Left lung (tissue), 10 donors: ENCODE measurements around the gene FNTB. TPM values are rescaled to one million over a fixed set of nuclear protein-coding genes. Genes with fewer than 3 reads are reported as not detected.
A peak's percentile ranks its signal among the peaks of the same experiment; 100 is the strongest.

Source experiments
- ATAC-seq: fragments of 200-7000 bp; cut with Tn5 transposase; one replicate; pipeline ENCODE4 v1.9.1; 2020; ENCODE audit warnings: moderate library complexity
- DNase-seq, 4 donors: peaks; one replicate each; pipeline ENCODE4 v3.0.0-alpha.2; 2013 to 2020
- H3K27ac ChIP-seq, 2 donors: fragments of 200-600 bp; sonication (generic) in 1 of 2; one replicate each; pipeline versions ENCODE4 v1.5.0 to v1.8.0; 2020 to 2021
- H3K27me3 ChIP-seq, 2 donors: fragments of 200-600 bp; sonication (generic) in 1 of 2; one replicate each; pipeline versions ENCODE4 v1.5.0 to v1.8.0; 2020 to 2021
- H3K36me3 ChIP-seq, 2 donors: fragments of 200-600 bp; sonication (generic) in 1 of 2; one replicate each; pipeline versions ENCODE4 v1.5.0 to v1.8.0; 2020 to 2021
- H3K4me1 ChIP-seq, 2 donors: fragments of 200-600 bp; one replicate each; pipeline ENCODE4 v1.8.0; 2021
- H3K4me3 ChIP-seq, 2 donors: fragments of 200-600 bp; sonication (generic) in 1 of 2; one replicate each; pipeline versions ENCODE4 v1.5.0 to v1.8.0; 2020 to 2021; ENCODE audit warnings: mild to moderate bottlenecking in 1 of 2
- H3K9me3 ChIP-seq, 2 donors: fragments of 200-600 bp; sonication (generic) in 1 of 2; one replicate each; pipeline versions ENCODE4 v1.5.0 to v1.8.0; 2020 to 2021
- CTCF ChIP-seq, 2 donors: fragments of 200-600 bp; sonication (generic) in 1 of 2; IDR thresholded peaks; one replicate each; pipeline versions ENCODE4 v1.5.0 to v1.8.0; 2021; ENCODE audit warnings: antibody characterized with exemption in 2 of 2
- intact Hi-C, 2 donors: fragments of 100-400 bp; cut with DNase I; formaldehyde crosslinking; loops; one replicate each; pipeline versions ENCODE4 v1.11.2 to v1.14.2; 2022
- polyA plus RNA-seq, 6 donors: library from polyadenylated mRNA; unstranded; fragments of 120-200 nt; gene quantifications; one replicate each; pipeline ENCODE4 v1.2.1, GENCODE V29; 2013; ENCODE audit not compliant: insufficient read length in 6 of 6
- total RNA-seq, 2 donors: library from RNA; stranded (reverse); fragmentation: NEBNext Ultra II Directional; extraction: Animal tissue kit (Norgen Biotek cat#: 25700); gene quantifications; one replicate each; pipeline ENCODE4 v1.2.1, GENCODE V29; 2021
- donor health status: DM: no; HTN: yes; CAD: no.
- donor health status: DM: no; HTN: no; CAD: no.

Gene FNTB
- total and polyA plus RNA-seq, 8 donors: 16.6 to 32.7 (median 29.4) TPM

GRCh38 chr14:64970776-64971477 lies 15.8 kb upstream of the FNTB start:
- Histone ChIP-seq H3K27me3 (peaks cover 0 to 23% of the 10 kb centered on the region in 2 donors), H3K36me3 (no peaks in the 10 kb centered on the region), H3K27ac (no peak overlapping the region), H3K4me1 (peaks cover 0 to 21% of the 10 kb centered on the region in 2 donors), H3K4me3 (peak overlapping the region; percentile 47 to 61), H3K9me3 (no peaks in the 10 kb centered on the region)
- intact Hi-C loops: no loop called here
- ATAC-seq (peak; percentile 18), DNase-seq (no peak)
- no peak for TF ChIP-seq CTCF (IDR thresholded peaks at IDR 0.05)

GRCh38 chr14:64971491-64971942 lies 15.2 kb upstream of the FNTB start:
- H3K9me3 ChIP-seq: no peaks in the 10 kb centered on the region
- H3K4me3 ChIP-seq: peak overlapping the region; percentile 47 to 61
- TF ChIP-seq CTCF (IDR thresholded peaks at IDR 0.05): no peak
- no peak for ATAC-seq
- H3K4me1 ChIP-seq: peaks cover 0 to 21% of the 10 kb centered on the region in 2 donors
- peak in 1 of 4 donors; percentile 10 for DNase-seq
- no peak overlapping the region for H3K27ac ChIP-seq
- no peaks in the 10 kb centered on the region for H3K36me3 ChIP-seq
- intact Hi-C loops: no loop called here
- peaks cover 0 to 23% of the 10 kb centered on the region in 2 donors for H3K27me3 ChIP-seq

- H3K4me1 ChIP-seq: peaks cover 0 to 21% of the 10 kb centered on the region in 2 donors
- TF ChIP-seq CTCF (IDR thresholded peaks at IDR 0.05): no peak
- no peaks in the 10 kb centered on the region for H3K9me3 ChIP-seq
- H3K4me3 ChIP-seq: peak within 1 kb of the TSS; percentile 47 to 61
- H3K36me3 ChIP-seq: no peaks in the 10 kb centered on the region
- no peak within 1 kb of the TSS for H3K27ac ChIP-seq
- ATAC-seq: peak; percentile 78
- H3K27me3 ChIP-seq: peaks cover 0 to 23% of the 10 kb centered on the region in 2 donors
- DNase-seq: peak in 3 of 4 donors; percentile 39 to 87 (median 51)
- intact Hi-C loops: no loop called here
Measured at GRCh38 chr14:64971943-64972791, 14.5 kb upstream of the FNTB start, which contains the start of gene RAB15. RAB15 (minus strand) TSS chr14:64972336; CDS start chr14:64972076, 260 bp downstream.

- no peak for DNase-seq
- Histone ChIP-seq H3K4me1 (peaks cover 0 to 21% of the 10 kb centered on the region in 2 donors), H3K27me3 (peaks cover 0 to 23% of the 10 kb centered on the region in 2 donors), H3K9me3 (no peaks in the 10 kb centered on the region), H3K4me3 (no peak overlapping the region), H3K36me3 (no peaks in the 10 kb centered on the region), H3K27ac (no peak overlapping the region)
- no peak for ATAC-seq
- TF ChIP-seq CTCF (IDR thresholded peaks at IDR 0.05): no peak
- intact Hi-C loops: no loop called here
Measured at GRCh38 chr14:64973026-64973442, 13.7 kb upstream of the FNTB start.

- no peak for TF ChIP-seq CTCF (IDR thresholded peaks at IDR 0.05)
- H3K36me3 ChIP-seq: no peaks in the 10 kb centered on the region
- no peak for ATAC-seq
- H3K9me3 ChIP-seq: no peaks in the 10 kb centered on the region
- peaks cover 0 to 23% of the 10 kb centered on the region in 2 donors for H3K27me3 ChIP-seq
- DNase-seq: no peak
- intact Hi-C loops: no loop called here
- no peak overlapping the region for H3K4me3 ChIP-seq
- H3K4me1 ChIP-seq: peaks cover 0 to 21% of the 10 kb centered on the region in 2 donors
- H3K27ac ChIP-seq: no peak overlapping the region
Measured at GRCh38 chr14:64973826-64974225, 12.9 kb upstream of the FNTB start.
